GM23248 (cell line): ENCODE measurements around the gene MDM4.

ENCODE experiments used
- EZH2 ChIP-seq: fragments of 200-600 bp; sonication (generic); IDR thresholded peaks from 2 replicates; pipeline ENCODE4 v1.6.1; 2018; ENCODE audit warnings: antibody characterized with exemption, mild to moderate bottlenecking; ENCODE audit not compliant: insufficient read depth, poor library complexity, severe bottlenecking
- EZH2phosphoT487 ChIP-seq: fragments of 200-600 bp; sonication (generic); IDR thresholded peaks from 2 replicates; pipeline ENCODE4 v1.6.1; 2018; ENCODE audit warnings: antibody characterized with exemption, moderate library complexity, mild to moderate bottlenecking, low read depth; ENCODE audit not compliant: insufficient read depth

DNA sequence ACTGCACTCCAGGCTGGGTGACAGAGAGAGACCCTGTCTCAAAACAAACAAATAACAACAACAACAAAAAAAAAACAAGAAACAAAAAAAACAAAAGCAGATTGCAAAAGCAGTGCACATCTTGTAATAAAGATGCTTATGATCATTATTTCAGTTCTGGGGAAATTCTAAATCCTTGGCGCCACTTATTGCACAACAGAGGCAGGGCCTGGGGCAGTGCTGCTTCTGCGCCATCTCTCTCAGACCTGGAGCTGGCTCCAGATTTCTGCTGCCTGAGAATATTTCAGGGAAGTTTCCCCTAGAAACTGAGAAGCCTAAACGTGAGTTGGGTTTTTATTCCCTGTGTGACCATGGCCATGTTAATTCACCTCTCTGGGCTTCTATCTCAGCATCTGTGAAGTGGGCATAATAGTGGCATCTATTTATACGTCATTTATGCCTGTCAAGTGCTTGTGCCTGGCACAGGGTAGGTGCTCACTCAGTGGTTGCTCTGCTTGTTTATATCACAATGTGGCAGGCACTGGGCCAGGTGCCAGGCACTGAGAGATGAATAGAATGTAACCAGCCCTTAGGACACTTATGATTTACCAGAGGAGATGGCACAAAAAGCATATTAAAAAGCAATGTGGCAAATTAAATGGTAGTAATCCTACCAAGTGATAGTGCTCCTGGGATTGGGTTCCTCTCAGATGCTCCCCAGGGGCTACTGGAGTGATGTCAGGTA lies 67.9 kb downstream of the MDM4 start:
- TF ChIP-seq EZH2 (no peak), EZH2phosphoT487 (no peak)
